Body of pancreas (tissue), 4 donors: ENCODE results near the gene ATP8A2.

Source experiments
- POLR2A ChIP-seq, 3 donors: fragments of 450-650 bp; IDR thresholded peaks; one replicate each; pipeline ENCODE4 v1.6.1; 2016; ENCODE audit warnings: antibody characterized with exemption in 3 of 3, mild to moderate bottlenecking in 2 of 3
- TF ChIP-seq, protein P1 (sequence below), 7 experiments: fragments of 450-650 bp in 4 of 7; fragments of 200-600 bp in 3 of 7; sonication (generic) in 3 of 7; IDR thresholded peaks; one replicate each; pipeline ENCODE4 v1.5.1; 2016 to 2019; ENCODE audit warnings: antibody characterized with exemption in 7 of 7

DNA sequence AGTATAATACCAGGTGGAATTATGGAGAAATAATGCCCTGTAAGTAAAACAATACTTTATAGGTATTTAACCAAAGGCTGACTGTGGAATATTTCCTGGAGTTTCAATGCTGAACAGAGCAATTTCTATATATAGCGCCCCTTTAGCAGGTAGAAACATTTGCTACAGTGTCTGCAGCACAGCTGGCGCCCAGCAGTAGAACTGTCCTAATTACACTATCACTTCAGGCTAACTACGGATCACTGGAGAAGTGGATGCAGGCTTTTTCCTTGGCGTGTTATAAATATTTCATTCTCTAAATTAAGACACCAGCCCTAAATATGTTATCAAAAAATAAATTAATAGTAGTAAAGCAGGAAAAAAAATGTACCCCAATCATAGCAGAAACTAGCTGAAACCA, 677.0 kb downstream of the ATP8A2 start:
- TF ChIP-seq, protein P1, sequence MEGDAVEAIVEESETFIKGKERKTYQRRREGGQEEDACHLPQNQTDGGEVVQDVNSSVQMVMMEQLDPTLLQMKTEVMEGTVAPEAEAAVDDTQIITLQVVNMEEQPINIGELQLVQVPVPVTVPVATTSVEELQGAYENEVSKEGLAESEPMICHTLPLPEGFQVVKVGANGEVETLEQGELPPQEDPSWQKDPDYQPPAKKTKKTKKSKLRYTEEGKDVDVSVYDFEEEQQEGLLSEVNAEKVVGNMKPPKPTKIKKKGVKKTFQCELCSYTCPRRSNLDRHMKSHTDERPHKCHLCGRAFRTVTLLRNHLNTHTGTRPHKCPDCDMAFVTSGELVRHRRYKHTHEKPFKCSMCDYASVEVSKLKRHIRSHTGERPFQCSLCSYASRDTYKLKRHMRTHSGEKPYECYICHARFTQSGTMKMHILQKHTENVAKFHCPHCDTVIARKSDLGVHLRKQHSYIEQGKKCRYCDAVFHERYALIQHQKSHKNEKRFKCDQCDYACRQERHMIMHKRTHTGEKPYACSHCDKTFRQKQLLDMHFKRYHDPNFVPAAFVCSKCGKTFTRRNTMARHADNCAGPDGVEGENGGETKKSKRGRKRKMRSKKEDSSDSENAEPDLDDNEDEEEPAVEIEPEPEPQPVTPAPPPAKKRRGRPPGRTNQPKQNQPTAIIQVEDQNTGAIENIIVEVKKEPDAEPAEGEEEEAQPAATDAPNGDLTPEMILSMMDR (IDR thresholded peaks at IDR 0.05) = no peak
- TF ChIP-seq POLR2A (IDR thresholded peaks at IDR 0.05) = no peak
